Tibial nerve (tissue), 4 donors: Measurements from ENCODE around the gene SAA1. TPM values are rescaled to one million over a fixed set of nuclear protein-coding genes. Genes with fewer than 3 reads are reported as not detected.
"Not testable (repeated sequence)": the region's sequence is repeated elsewhere in the genome, so short reads cannot be mapped to it uniquely, and the experiment has no call there.

Experiments
- DNase-seq, 2 donors: peaks; one replicate each; pipeline ENCODE4 v3.0.0-alpha.2; 2019; ENCODE audit warnings: low spot score in 2 of 2
- H3K27ac ChIP-seq, 4 donors: fragments of 200-600 bp; sonication (generic) in 3 of 4; one replicate each; pipeline ENCODE4 v1.5.1; 2017 to 2019; ENCODE audit warnings: mild to moderate bottlenecking in 1 of 4
- H3K27me3 ChIP-seq, 2 donors: fragments of 200-600 bp; sonication (generic) in 1 of 2; one replicate each; pipeline versions ENCODE4 v1.5.1 to v1.6.0; 2017 to 2019
- H3K36me3 ChIP-seq, 3 donors: fragments of 200-600 bp; sonication (generic); one replicate each; pipeline ENCODE4 v1.5.1; 2018 to 2019
- H3K4me1 ChIP-seq, 4 donors: fragments of 200-600 bp; sonication (generic) in 3 of 4; one replicate each; pipeline ENCODE4 v1.5.1; 2017 to 2019
- H3K4me3 ChIP-seq, 4 donors: fragments of 200-600 bp; sonication (generic) in 3 of 4; one replicate each; pipeline ENCODE4 v1.5.1; 2017 to 2019; ENCODE audit warnings: mild to moderate bottlenecking in 1 of 4, moderate library complexity in 1 of 4
- H3K9me3 ChIP-seq, 4 donors: fragments of 200-600 bp; sonication (generic) in 3 of 4; one replicate each; pipeline ENCODE4 v1.5.1; 2017 to 2019
- CTCF ChIP-seq, 5 experiments: fragments of 200-600 bp in 3 of 5; fragments of 450-650 bp in 2 of 5; sonication (generic) in 3 of 5; IDR thresholded peaks; one replicate each; pipeline ENCODE4 v1.5.1; 2016 to 2019; ENCODE audit warnings: antibody characterized with exemption in 5 of 5, mild to moderate bottlenecking in 3 of 5, moderate library complexity in 2 of 5
- EP300 ChIP-seq, 2 donors: sonication (generic); formaldehyde crosslinking; IDR thresholded peaks; one replicate each; pipeline ENCODE4 v1.6.1; 2017; ENCODE audit warnings: antibody characterized with exemption in 2 of 2, mild to moderate bottlenecking in 1 of 2
- POLR2A ChIP-seq, 2 donors: fragments of 450-650 bp; IDR thresholded peaks; one replicate each; pipeline ENCODE4 v1.6.1; 2017; ENCODE audit warnings: antibody characterized with exemption in 2 of 2, mild to moderate bottlenecking in 2 of 2, moderate library complexity in 2 of 2
- WGBS, 2 donors: methylation state at CpG; one replicate each; pipeline ENCODE4 v1.1.5; 2018; 5-methylcytosine and 5-hydroxymethylcytosine counted together
- total RNA-seq, 4 donors: library from RNA; depleted of rRNA; stranded (reverse); fragments of >200 nt; gene quantifications; one replicate each; pipeline ENCODE4 v1.1.0, GENCODE V29; 2016

SAA1 gene
- total RNA-seq, 4 donors from 2014 or later = 7.8 to 58.8 (median 16.6) TPM

DNA sequence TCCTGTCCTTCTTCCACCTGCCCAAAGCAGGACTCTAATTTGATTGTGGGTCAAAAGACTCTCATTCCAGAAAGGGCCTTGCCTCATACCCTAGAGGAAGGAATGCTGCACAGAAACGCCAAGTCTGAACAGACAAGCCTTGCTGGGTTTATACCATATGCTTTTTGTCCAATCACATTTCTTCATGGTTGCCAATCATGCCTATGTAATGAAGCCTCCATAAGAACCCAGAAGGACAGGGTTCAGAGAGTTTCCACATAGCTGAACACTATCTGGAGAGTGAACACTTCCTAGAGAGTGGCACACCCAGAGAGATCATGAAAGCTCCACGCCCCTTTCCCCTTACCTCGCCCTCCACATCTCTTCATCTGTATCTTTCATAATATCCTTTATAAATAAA, 12.8 kb upstream of the SAA1 start:
- H3K9me3 ChIP-seq = no peaks in the 10 kb centered on the region
- WGBS, 2 donors = 76 to 83% methylated on average over 3 of the region's 3 CpGs
- no peak for DNase-seq
- no peak overlapping the region for H3K27ac ChIP-seq
- H3K36me3 ChIP-seq = no peaks in the 10 kb centered on the region
- no peaks in the 10 kb centered on the region for H3K4me1 ChIP-seq
- no peak overlapping the region for H3K4me3 ChIP-seq
- TF ChIP-seq CTCF (IDR thresholded peaks at IDR 0.05) (no peak), POLR2A (IDR thresholded peaks at IDR 0.05) (no peak), EP300 (IDR thresholded peaks at IDR 0.05) (no peak)
- no peaks in the 10 kb centered on the region for H3K27me3 ChIP-seq

- no peaks in the 10 kb centered on the region for H3K27me3 ChIP-seq
- no peaks in the 10 kb centered on the region for H3K4me1 ChIP-seq
- no peaks in the 10 kb centered on the region for H3K9me3 ChIP-seq
- H3K27ac ChIP-seq = no peak overlapping the region
- WGBS, 2 donors = 78 to 84% methylated on average over 11 of the region's 11 CpGs
- no peak for DNase-seq
- no peaks in the 10 kb centered on the region for H3K36me3 ChIP-seq
- no peak overlapping the region for H3K4me3 ChIP-seq
- TF ChIP-seq POLR2A (IDR thresholded peaks at IDR 0.05) (no peak), EP300 (IDR thresholded peaks at IDR 0.05) (no peak)
Measured at GRCh38 chr11:18253778-18254338, 12.2 kb upstream of the SAA1 start.

DNA sequence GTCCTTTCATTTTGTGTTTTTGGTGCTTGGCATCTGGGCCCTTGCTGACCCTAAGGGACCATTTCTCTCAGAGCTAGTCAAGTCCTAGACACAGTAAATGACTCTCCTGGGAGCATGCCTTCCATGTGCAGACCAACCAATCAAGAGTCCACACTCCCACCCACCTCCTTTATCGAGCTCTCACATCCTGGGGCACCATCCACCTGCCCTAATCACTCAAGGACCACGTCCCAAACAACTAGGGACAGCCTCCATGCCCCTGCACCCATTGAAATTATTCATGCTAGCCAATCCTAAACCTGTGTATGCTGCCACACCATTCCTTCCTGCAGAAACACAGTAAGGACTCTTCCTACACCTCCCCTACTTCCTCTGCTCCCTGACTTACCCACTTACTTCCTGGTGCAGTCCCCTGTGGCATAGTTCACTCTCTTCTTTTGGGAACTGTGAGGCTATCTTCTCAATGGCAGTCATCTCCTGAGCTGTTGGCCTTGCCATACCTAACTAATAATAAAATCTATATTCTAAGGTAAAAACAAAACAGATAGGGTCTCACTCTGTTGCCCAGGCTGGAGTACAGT, 11.2 kb upstream of the SAA1 start:
- no peaks in the 10 kb centered on the region for H3K36me3 ChIP-seq
- no peaks in the 10 kb centered on the region for H3K9me3 ChIP-seq
- WGBS, 2 donors = 64 to 69% methylated on average over 2 of the region's 2 CpGs
- H3K4me3 ChIP-seq = no peak overlapping the region
- H3K27me3 ChIP-seq = no peaks in the 10 kb centered on the region
- no peak for TF ChIP-seq CTCF (IDR thresholded peaks at IDR 0.05)
- TF ChIP-seq POLR2A (IDR thresholded peaks at IDR 0.05) = no peak
- no peak for TF ChIP-seq EP300 (IDR thresholded peaks at IDR 0.05)
- DNase-seq = no peak
- H3K27ac ChIP-seq = no peak overlapping the region
- no peaks in the 10 kb centered on the region for H3K4me1 ChIP-seq

- no peak for DNase-seq
- Histone ChIP-seq H3K27ac (no peak overlapping the region), H3K4me1 (no peaks in the 10 kb centered on the region), H3K27me3 (no peaks in the 10 kb centered on the region), H3K4me3 (no peak overlapping the region), H3K36me3 (no peaks in the 10 kb centered on the region), H3K9me3 (no peaks in the 10 kb centered on the region)
- TF ChIP-seq POLR2A (IDR thresholded peaks at IDR 0.05) (no peak), EP300 (IDR thresholded peaks at IDR 0.05) (no peak), CTCF (IDR thresholded peaks at IDR 0.05) (no peak)
Measured at GRCh38 chr11:18259259-18259658, 6.8 kb upstream of the SAA1 start.

DNA sequence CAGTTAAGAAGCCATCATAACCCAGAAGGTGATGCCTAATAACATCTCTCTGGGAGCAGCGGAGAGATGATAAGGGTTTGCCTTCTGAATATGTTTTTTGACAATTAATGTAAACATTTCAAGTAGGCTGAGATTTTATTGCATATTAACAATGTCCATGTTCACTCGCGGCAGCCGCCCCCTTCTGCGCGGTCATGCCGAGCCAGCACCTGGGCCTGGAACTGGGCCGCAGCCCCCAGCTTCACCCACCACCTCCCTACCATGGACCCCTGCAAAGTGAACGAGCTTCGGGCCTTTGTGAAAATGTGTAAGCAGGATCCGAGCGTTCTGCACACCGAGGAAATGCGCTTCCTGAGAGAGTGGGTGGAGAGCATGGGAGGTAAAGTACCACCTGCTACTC, 4.3 kb upstream of the SAA1 start:
- Histone ChIP-seq H3K36me3 (no peaks in the 10 kb centered on the region), H3K9me3 (no peaks in the 10 kb centered on the region), H3K27me3 (no peaks in the 10 kb centered on the region), H3K27ac (no peak overlapping the region), H3K4me3 (no peak overlapping the region), H3K4me1 (no peaks in the 10 kb centered on the region)
- 91 to 93% methylated on average over 14 of the region's 14 CpGs for WGBS, 2 donors
- TF ChIP-seq CTCF (IDR thresholded peaks at IDR 0.05) (no peak), EP300 (IDR thresholded peaks at IDR 0.05) (no peak), POLR2A (IDR thresholded peaks at IDR 0.05) (no peak)
- no peak for DNase-seq

GRCh38 chr11:18262681-18263350, 3.2 kb upstream of the SAA1 start:
- WGBS, 2 donors = 67 to 69% methylated on average over 8 of the region's 8 CpGs
- not testable (repeated sequence) for DNase-seq, H3K36me3 ChIP-seq

More at GRCh38 chr11:18262681-18263350, 3.2 kb upstream of the SAA1 start:
- H3K27me3 ChIP-seq, H3K4me1 ChIP-seq, H3K9me3 ChIP-seq, H3K27ac ChIP-seq, H3K4me3 ChIP-seq: not testable (repeated sequence)
